Breast epithelium (tissue), 3 donors: ENCODE measurements around the gene SSB.

Experiments
- CTCF ChIP-seq, 3 donors: fragments of 450-650 bp; IDR thresholded peaks; one replicate each; pipeline ENCODE4 v1.5.1; 2016 to 2017; ENCODE audit warnings: antibody characterized with exemption in 3 of 3, mild to moderate bottlenecking in 3 of 3, moderate library complexity in 3 of 3
- POLR2A ChIP-seq: fragments of 450-650 bp; IDR thresholded peaks from one replicate; pipeline ENCODE4 v1.6.1; 2016; ENCODE audit warnings: antibody characterized with exemption, mild to moderate bottlenecking, moderate library complexity
- POLR2AphosphoS5 ChIP-seq, 3 donors: sonication (generic); formaldehyde crosslinking; IDR thresholded peaks; one replicate each; pipeline ENCODE4 v1.6.1; 2017; ENCODE audit warnings: antibody characterized with exemption in 3 of 3

- TF ChIP-seq CTCF (IDR thresholded peaks at IDR 0.05) (no peak), POLR2A (no peak), POLR2AphosphoS5 (IDR thresholded peaks at IDR 0.05) (no peak)
These were observed 4.8 kb downstream of the SSB start for GRCh38 chr2:169803480-169803879.
